ENCODE measurements around the gene RIPPLY1. TPM values are rescaled to one million over a fixed set of nuclear protein-coding genes. Genes with fewer than 3 reads are reported as not detected.

Gene RIPPLY1
- total RNA-seq, 1 donor from 2014 or later, result not detected

DNA sequence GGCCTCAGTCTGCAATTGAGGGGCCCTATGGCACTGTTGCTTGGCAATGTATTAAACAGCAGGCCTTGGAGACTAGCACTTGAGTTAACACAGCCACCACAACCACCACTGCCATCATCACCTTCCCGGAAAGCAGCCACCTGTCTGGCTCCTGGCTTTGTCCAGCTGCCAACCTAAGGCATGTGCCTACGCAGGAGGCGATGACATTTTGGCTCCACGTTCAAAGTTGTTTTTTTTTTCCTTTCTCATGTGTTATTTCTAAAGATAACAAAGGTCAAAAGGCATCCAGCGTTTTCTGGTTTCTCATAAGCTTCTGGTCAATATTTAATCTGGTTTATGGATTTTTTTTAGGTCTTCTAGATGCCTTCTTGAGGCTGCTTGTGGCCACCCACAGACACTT, 24.6 kb upstream of the RIPPLY1 start:
- Histone ChIP-seq H3K36me3 (no peaks in the 10 kb centered on the region), H3K27ac (no peak overlapping the region), H3K4me3 (no peak overlapping the region), H3K27me3 (no peaks in the 10 kb centered on the region), H3K4me1 (no peaks in the 10 kb centered on the region), H3K9me3 (no peaks in the 10 kb centered on the region)
- no peak for TF ChIP-seq CTCF (IDR thresholded peaks at IDR 0.05)
- intact Hi-C loops (cut with DNase I), result no loop called here
- no peak for DNase-seq (ENCODE audit: low spot score in 2 of 2)

GRCh38 chrX:106927023-106927422, 23.9 kb upstream of the RIPPLY1 start:
- Histone ChIP-seq H3K36me3 (no peaks in the 10 kb centered on the region), H3K27me3 (no peaks in the 10 kb centered on the region), H3K27ac (no peak overlapping the region), H3K4me1 (no peaks in the 10 kb centered on the region), H3K4me3 (no peak overlapping the region), H3K9me3 (no peaks in the 10 kb centered on the region)
- DNase-seq (ENCODE audit: low spot score in 2 of 2), result no peak
- intact Hi-C loops (cut with DNase I), result no loop called here
- TF ChIP-seq CTCF (IDR thresholded peaks at IDR 0.05), result no peak

DNA sequence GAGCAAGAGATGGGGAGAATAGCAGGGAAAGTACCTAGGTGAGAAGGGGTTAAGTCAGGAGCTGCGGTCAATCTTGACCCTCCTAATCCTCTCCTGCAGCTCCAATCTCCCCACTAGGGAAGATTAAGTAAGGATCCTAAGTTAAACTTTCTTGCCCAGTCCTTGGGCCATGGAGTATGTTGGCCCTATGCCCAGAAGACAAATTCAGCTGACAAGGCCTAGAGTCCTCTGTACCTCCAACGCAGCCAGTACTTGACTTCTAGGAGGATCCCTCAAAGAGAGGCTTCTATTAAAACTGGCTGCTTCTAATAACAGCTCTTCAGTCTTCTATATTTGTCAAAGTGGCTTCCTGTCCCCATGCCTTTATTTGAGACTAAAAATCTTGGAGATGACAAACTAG, 18.5 kb upstream of the RIPPLY1 start:
- Histone ChIP-seq H3K27ac (no peak overlapping the region), H3K27me3 (no peaks in the 10 kb centered on the region), H3K4me3 (no peak overlapping the region), H3K9me3 (no peaks in the 10 kb centered on the region), H3K4me1 (no peaks in the 10 kb centered on the region), H3K36me3 (no peaks in the 10 kb centered on the region)
- intact Hi-C loops (cut with DNase I), result no loop called here
- TF ChIP-seq CTCF (IDR thresholded peaks at IDR 0.05), result no peak
- DNase-seq (ENCODE audit: low spot score in 2 of 2), result no peak

DNA sequence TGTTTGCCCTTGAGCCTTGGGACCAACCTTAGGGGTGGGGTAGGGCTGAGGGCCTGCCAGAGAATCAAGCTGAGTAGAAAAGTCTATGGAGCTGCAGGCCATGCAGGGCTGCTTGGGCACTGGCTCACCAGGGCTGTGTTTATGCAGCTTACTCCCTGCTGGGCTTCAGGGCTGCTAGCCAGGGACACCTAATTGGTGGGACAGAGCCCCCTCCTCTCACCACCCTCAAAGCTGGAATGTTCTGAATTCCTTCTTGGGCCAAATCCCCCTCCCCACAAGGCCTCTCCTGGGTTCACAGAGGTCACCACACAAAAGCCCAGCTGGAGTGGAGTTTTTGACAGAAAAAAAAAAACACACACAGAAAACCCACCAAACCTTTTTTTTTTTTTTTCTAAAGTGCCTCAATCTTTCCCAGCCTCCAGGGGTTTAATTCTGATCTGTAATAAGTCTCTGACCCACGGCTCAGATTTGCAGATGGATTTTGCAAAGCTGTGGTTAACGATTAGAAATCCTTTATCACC, 16.9 kb upstream of the RIPPLY1 start, which contains the start of gene CLDN2:
TSS of gene CLDN2 (plus strand) at position 471 of the 521 bp plus-strand sequence. CDS start 7,827 bp downstream, outside the sequence.
- TF ChIP-seq CTCF (IDR thresholded peaks at IDR 0.05), result no peak
- Histone ChIP-seq H3K27me3 (no peaks in the 10 kb centered on the region), H3K4me1 (no peaks in the 10 kb centered on the region), H3K27ac (no peak within 1 kb of the TSS), H3K9me3 (no peaks in the 10 kb centered on the region), H3K36me3 (no peaks in the 10 kb centered on the region), H3K4me3 (no peak within 1 kb of the TSS)
- DNase-seq (ENCODE audit: low spot score in 2 of 2), result no peak
- intact Hi-C loops (cut with DNase I), result no loop called here

DNA sequence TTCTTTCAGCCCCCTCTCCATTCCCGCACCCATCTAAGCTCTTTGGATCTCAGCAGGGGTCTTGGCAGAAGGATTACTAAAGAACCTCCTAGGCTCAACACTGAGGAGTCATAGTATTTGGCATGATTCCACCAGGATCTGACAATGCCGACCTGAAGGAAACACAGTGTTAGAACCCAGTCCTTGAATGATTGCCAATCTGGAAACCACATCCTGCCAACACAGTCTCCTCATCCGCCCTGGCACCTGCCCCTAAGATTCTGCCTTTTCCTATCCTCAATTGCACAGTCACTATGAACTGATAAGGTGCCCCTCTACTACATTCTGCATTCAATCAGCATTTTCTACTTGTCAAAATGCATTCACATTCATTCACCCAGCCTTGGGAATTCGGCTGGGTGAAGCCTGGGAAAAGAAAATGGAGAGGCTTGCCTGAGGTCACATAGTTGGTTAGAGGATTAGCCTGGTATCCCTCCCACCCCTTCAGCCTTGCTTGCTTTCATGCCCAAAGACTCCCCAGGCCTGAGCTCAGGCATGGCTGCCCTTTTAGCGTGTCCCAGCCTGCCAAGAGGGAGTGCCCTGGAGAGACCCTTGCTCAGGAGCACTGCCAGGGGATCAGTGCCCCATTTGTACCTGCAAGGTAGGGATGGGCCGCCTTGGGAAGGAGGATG, 14.8 kb upstream of the RIPPLY1 start:
- H3K36me3 ChIP-seq, result no peaks in the 10 kb centered on the region
- H3K27ac ChIP-seq, result no peak overlapping the region

More for the DNA sequence above, 14.8 kb upstream of the RIPPLY1 start:
- Histone ChIP-seq H3K27me3 (no peaks in the 10 kb centered on the region), H3K4me1 (no peaks in the 10 kb centered on the region), H3K4me3 (no peak overlapping the region), H3K9me3 (no peaks in the 10 kb centered on the region)
- DNase-seq (ENCODE audit: low spot score in 2 of 2), result no peak
- intact Hi-C loops (cut with DNase I), result no loop called here
- no peak for TF ChIP-seq CTCF (IDR thresholded peaks at IDR 0.05)
